OCI-LY7 (cell line): ENCODE measurements around the gene PPL. TPM values are rescaled to one million over a fixed set of nuclear protein-coding genes. Genes with fewer than 3 reads are reported as not detected.

Experiments
- BruUV-seq: library from RNA; stranded (reverse); fragments of 400-500 nt; replicated peaks from 2 replicates; lab custom pipeline; 2021; lab: Mats Ljungman, UMichigan
- CTCF ChIA-PET: fragments of 300-600 bp; sonication (Branson Sonifier 250); formaldehyde crosslinking; loops from one replicate; lab custom pipeline; 2022; ENCODE audit warnings: antibody characterized with exemption; ENCODE audit not compliant: unreplicated experiment; lab: Charles Lee
- POLR2A ChIA-PET: fragments of 300-600 bp; sonication (Branson Sonifier 250); formaldehyde crosslinking; loops from one replicate; lab custom pipeline; 2022; ENCODE audit warnings: antibody characterized with exemption; lab: Charles Lee
- DNase-seq: peaks from one replicate; pipeline ENCODE4 v3.0.0-alpha.2; 2015; ENCODE audit warnings: low spot score
- H2AFZ ChIP-seq: fragments of 200-600 bp; sonication (generic), shearing (Covaris generic); 2 replicates; pipeline ENCODE4 v1.6.1; 2014; ENCODE audit warnings: mild to moderate bottlenecking, antibody characterized with exemption, low read length, moderate library complexity
- H3K27ac ChIP-seq: fragments of 200-600 bp; sonication (generic); 2 replicates; pipeline ENCODE4 v1.5.1; 2014; ENCODE audit warnings: mixed run types, low read depth, mild to moderate bottlenecking, moderate library complexity, low read length, inconsistent platforms; ENCODE audit not compliant: poor library complexity, severe bottlenecking
- H3K36me3 ChIP-seq: fragments of 200-600 bp; sonication (generic); 2 replicates; pipeline ENCODE4 v1.6.1; 2014; ENCODE audit warnings: mild to moderate bottlenecking, antibody characterized with exemption, low read length, moderate library complexity, mixed read lengths; ENCODE audit not compliant: insufficient read depth
- H3K4me1 ChIP-seq: fragments of 200-600 bp; sonication (generic); 2 replicates; pipeline ENCODE4 v1.5.1; 2014; ENCODE audit warnings: mild to moderate bottlenecking, low read length; ENCODE audit not compliant: insufficient read depth, poor library complexity, severe bottlenecking
- H3K4me2 ChIP-seq: fragments of 200-600 bp; sonication (generic); 2 replicates; pipeline ENCODE4 v1.6.1; 2014; ENCODE audit warnings: mild to moderate bottlenecking, low read length
- H3K4me3 ChIP-seq: fragments of 200-600 bp; sonication (generic); 2 replicates; pipeline ENCODE4 v1.5.1; 2014; ENCODE audit warnings: mild to moderate bottlenecking, low read depth, low read length; ENCODE audit not compliant: poor library complexity, severe bottlenecking
- H3K79me2 ChIP-seq: fragments of 200-600 bp; sonication (generic); 2 replicates; pipeline ENCODE4 v1.6.1; 2016; ENCODE audit warnings: low read depth, mild to moderate bottlenecking, low read length, moderate library complexity, mixed read lengths; ENCODE audit not compliant: insufficient read depth
- H3K9me2 ChIP-seq: fragments of 200-600 bp; sonication (generic); 2 replicates; pipeline ENCODE4 v1.6.1; 2016; ENCODE audit warnings: mild to moderate bottlenecking, low read length, mixed read lengths; ENCODE audit not compliant: insufficient read depth
- H3K9me3 ChIP-seq: fragments of 200-600 bp; sonication (generic); 2 replicates; pipeline ENCODE4 v1.6.1; 2014; ENCODE audit warnings: mild to moderate bottlenecking, mixed run types, low read length, mixed read lengths
- H4K20me1 ChIP-seq: fragments of 200-600 bp; sonication (generic); 2 replicates; pipeline ENCODE4 v1.6.1; 2014; ENCODE audit warnings: mild to moderate bottlenecking, antibody characterized with exemption, low read length, moderate library complexity, mixed read lengths; ENCODE audit not compliant: insufficient read depth
- EZH2phosphoT487 ChIP-seq: fragments of 200-600 bp; sonication (generic); IDR thresholded peaks from 2 replicates; pipeline ENCODE4 v1.6.1; 2018; ENCODE audit warnings: low read depth, borderline replicate concordance, mild to moderate bottlenecking, mixed run types, antibody characterized with exemption, low read length, moderate library complexity, mixed read lengths
- intact Hi-C: fragments of 100-400 bp; cut with micrococcal nuclease; formaldehyde crosslinking; loops from one replicate; pipeline ENCODE4 v1.10.0; 2022; ENCODE audit not compliant: unreplicated experiment
- total RNA-seq, 2 experiments: library from RNA; depleted of rRNA in 1 of 2; stranded (reverse); fragments of >200 nt in 1 of 2; shearing (Covaris generic) in 1 of 2; gene quantifications; 2 replicates each; pipeline ENCODE4 v1.2.3, GENCODE V29; 2014 to 2022
- TF ChIP-seq, protein P1 (sequence below): fragments of 200-600 bp; sonication (generic); conservative IDR thresholded peaks from 2 replicates; pipeline ENCODE4 v1.5.1; 2014; ENCODE audit warnings: mild to moderate bottlenecking, antibody characterized with exemption, low read length, moderate library complexity, mixed read lengths

Gene PPL
- total RNA-seq, 2 experiments from 2014 or later: not detected

DNA sequence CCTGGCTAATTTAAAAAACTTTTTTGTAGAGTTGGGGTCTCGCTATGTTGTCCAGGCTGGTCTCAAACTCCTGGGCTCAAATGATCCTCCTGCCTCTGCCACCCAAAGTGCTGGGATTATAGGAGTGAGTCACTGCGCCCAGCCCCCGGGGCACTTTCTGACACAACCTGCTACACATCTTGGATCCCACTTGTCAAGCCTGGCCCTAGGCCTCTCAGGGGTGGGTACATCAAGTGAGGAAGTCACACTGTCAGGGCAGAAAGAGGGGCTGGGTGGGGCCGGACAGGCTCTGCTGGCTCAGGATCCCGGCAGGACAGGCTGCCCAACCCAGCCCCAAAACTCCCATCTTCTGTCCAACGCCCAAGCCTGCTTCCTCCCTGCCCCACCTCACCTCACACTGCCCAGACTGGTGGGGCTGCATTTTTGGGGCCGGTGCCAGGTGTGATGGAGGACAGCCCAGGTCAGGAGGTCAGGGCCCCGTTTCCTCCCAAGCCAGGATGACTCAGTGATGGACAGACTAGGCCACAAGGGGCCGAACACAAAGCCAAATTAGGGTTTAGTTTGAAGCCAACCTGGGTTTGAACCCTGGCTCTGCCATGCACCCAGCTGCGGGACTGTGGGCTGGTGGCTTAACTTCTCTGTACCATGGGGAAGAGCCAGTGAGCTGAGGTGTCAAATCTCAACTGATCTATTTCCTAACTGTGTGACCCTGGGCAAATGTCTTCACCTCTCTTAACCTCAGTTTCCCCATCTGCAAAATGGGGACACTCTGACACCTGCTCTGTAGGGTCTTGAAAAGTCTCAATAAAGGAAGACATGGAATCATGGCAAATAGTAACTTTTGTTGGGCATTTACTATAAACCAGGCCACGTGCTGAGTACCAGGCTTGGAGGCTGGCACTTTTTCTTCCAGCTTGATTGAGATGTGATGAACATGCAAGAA is 8.9 kb upstream of the PPL start:
- TF ChIP-seq, protein P1, sequence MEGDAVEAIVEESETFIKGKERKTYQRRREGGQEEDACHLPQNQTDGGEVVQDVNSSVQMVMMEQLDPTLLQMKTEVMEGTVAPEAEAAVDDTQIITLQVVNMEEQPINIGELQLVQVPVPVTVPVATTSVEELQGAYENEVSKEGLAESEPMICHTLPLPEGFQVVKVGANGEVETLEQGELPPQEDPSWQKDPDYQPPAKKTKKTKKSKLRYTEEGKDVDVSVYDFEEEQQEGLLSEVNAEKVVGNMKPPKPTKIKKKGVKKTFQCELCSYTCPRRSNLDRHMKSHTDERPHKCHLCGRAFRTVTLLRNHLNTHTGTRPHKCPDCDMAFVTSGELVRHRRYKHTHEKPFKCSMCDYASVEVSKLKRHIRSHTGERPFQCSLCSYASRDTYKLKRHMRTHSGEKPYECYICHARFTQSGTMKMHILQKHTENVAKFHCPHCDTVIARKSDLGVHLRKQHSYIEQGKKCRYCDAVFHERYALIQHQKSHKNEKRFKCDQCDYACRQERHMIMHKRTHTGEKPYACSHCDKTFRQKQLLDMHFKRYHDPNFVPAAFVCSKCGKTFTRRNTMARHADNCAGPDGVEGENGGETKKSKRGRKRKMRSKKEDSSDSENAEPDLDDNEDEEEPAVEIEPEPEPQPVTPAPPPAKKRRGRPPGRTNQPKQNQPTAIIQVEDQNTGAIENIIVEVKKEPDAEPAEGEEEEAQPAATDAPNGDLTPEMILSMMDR: no peak
- no peak for TF ChIP-seq EZH2phosphoT487
- Histone ChIP-seq H3K4me2 (no peak overlapping the region), H3K79me2 (no peaks in the 10 kb centered on the region), H3K9me3 (no peaks in the 10 kb centered on the region), H4K20me1 (no peaks in the 10 kb centered on the region), H3K4me1 (no peaks in the 10 kb centered on the region), H3K4me3 (no peak overlapping the region), H3K36me3 (no peaks in the 10 kb centered on the region), H2AFZ (no peak overlapping the region), H3K9me2 (no peaks in the 10 kb centered on the region), H3K27ac (no peak overlapping the region)
- intact Hi-C loops: no loop called here
- no TSS peak for BruUV-seq
- POLR2A ChIA-PET: no interaction called here
- no peak for DNase-seq
- CTCF ChIA-PET: no interaction called here

DNA sequence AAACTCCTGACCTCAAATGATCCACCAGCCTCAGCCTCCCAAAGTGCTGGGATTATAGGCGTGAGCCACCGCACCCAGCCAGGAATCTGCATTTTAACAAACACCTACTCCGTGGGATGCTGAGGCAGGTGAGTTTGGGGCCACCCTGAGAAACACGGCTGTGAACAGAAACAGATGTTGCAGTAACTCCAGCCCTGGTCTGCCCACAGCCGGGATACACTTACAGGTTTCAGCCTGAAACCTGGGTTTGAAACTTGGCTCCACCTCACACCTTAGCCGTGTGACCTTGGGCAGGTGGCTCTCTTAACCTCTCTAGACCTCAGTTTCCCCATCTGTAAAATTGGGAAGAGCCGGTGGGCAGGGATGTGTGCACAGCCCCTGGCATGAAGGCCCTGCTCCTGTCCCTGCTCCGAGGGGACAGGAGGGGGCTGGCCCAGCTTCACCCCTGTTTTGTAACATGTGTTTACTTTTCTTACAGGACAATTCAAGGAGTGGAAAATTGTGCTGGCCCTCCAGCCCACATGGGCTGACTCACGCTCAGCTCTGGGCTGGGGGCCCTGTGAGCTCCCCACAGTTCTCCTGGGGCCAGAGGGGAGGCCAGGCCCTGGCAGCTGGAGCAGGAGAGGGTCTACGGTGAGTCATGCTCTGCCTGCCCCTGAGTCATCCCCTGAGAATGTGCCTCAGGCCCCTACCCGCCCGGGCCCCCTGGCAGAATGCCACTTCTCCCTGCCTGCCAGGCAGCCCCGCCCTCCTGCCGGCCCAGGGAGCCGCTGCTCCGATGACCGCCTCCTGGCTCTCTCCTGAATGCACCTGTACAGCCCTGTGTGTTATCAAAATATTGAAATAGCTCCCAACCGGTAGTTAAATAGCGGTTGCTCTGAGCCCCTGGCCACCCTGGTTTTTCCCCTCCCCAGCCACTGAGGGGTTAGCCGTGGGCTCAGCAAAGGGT is 7.7 kb upstream of the PPL start:
- Histone ChIP-seq H3K79me2 (no peaks in the 10 kb centered on the region), H2AFZ (no peak overlapping the region), H3K9me2 (no peaks in the 10 kb centered on the region), H3K36me3 (no peaks in the 10 kb centered on the region), H3K4me2 (no peak overlapping the region), H4K20me1 (no peaks in the 10 kb centered on the region), H3K27ac (no peak overlapping the region), H3K9me3 (no peaks in the 10 kb centered on the region), H3K4me3 (no peak overlapping the region), H3K4me1 (no peaks in the 10 kb centered on the region)
- ChIA-PET POLR2A (no interaction called here), CTCF (no interaction called here)
- intact Hi-C loops: no loop called here
- BruUV-seq: no TSS peak
- no peak for DNase-seq
- TF ChIP-seq EZH2phosphoT487: no peak
- TF ChIP-seq, protein P1: no peak
